GM23338 (cell line): ENCODE results near the gene PARP1. TPM values are rescaled to one million over a fixed set of nuclear protein-coding genes. Genes with fewer than 3 reads are reported as not detected.

Source experiments
- CREB1 ChIP-seq: fragments of 250-450 bp; sonication (Bioruptor Pico); IDR thresholded peaks from 2 replicates; pipeline ENCODE4 v1.5.0; 2020; ENCODE audit warnings: low read depth, mild to moderate bottlenecking, moderate library complexity
- ETS1 ChIP-seq: IDR thresholded peaks from 2 replicates; pipeline ENCODE4 v1.6.1; 2016; ENCODE audit warnings: antibody characterized with exemption
- EZH2phosphoT487 ChIP-seq: fragments of 200-600 bp; sonication (generic); IDR thresholded peaks from one replicate; pipeline ENCODE4 v1.8.1; 2018; ENCODE audit warnings: antibody characterized with exemption; ENCODE audit not compliant: unreplicated experiment
- JUNB ChIP-seq: IDR thresholded peaks from one replicate; pipeline ENCODE4 v1.6.1; 2016; ENCODE audit warnings: antibody characterized with exemption; ENCODE audit not compliant: unreplicated experiment
- NANOG ChIP-seq: IDR thresholded peaks from 2 replicates; pipeline ENCODE4 v1.6.1; 2016; ENCODE audit warnings: antibody characterized with exemption, borderline replicate concordance
- POLR2AphosphoS5 ChIP-seq: IDR thresholded peaks from 2 replicates; pipeline ENCODE4 v1.6.1; 2016; ENCODE audit warnings: antibody characterized with exemption, low read depth
- STAT1 ChIP-seq: IDR thresholded peaks from one replicate; pipeline ENCODE4 v1.6.1; 2016; ENCODE audit warnings: antibody characterized with exemption; ENCODE audit not compliant: unreplicated experiment
- ZNF331 ChIP-seq: fragments of 250-450 bp; sonication (Bioruptor Pico); IDR thresholded peaks from 2 replicates; pipeline ENCODE4 v1.5.0; 2020; ENCODE audit warnings: low read depth, mild to moderate bottlenecking, moderate library complexity
- ZNF462 ChIP-seq: fragments of 250-450 bp; sonication (Bioruptor Pico); IDR thresholded peaks from 2 replicates; pipeline ENCODE4 v1.5.0; 2020; ENCODE audit warnings: mild to moderate bottlenecking, moderate library complexity
- polyA plus RNA-seq: library from polyadenylated mRNA; unstranded; fragments of >200 nt; fragmentation: Nextera tagmentation; extraction: Ambion mirVana; gene quantifications from 2 replicates; pipeline ENCODE4 v1.2.1, GENCODE V29; 2016
- total RNA-seq: library from RNA; depleted of rRNA; stranded (reverse); fragments of >200 nt; shearing (Covaris generic); gene quantifications from 2 replicates; pipeline ENCODE4 v1.2.3, GENCODE V29; 2014
- TF ChIP-seq, protein P1 (sequence below): IDR thresholded peaks from one replicate; pipeline ENCODE4 v1.6.1; 2018; ENCODE audit warnings: antibody characterized with exemption; ENCODE audit not compliant: unreplicated experiment

PARP1 gene
- total and polyA plus RNA-seq, 2 experiments from 2014 or later, result 877 to 1,082 TPM

- TF ChIP-seq ZNF462 (CRISPR knock-in tag) (no peak), CREB1 (CRISPR knock-in tag) (no peak), JUNB (no peak), STAT1 (no peak), POLR2AphosphoS5 (no peak), EZH2phosphoT487 (no peak), NANOG (no peak), ETS1 (no peak), ZNF331 (CRISPR knock-in tag) (no peak)
- TF ChIP-seq, protein P1, sequence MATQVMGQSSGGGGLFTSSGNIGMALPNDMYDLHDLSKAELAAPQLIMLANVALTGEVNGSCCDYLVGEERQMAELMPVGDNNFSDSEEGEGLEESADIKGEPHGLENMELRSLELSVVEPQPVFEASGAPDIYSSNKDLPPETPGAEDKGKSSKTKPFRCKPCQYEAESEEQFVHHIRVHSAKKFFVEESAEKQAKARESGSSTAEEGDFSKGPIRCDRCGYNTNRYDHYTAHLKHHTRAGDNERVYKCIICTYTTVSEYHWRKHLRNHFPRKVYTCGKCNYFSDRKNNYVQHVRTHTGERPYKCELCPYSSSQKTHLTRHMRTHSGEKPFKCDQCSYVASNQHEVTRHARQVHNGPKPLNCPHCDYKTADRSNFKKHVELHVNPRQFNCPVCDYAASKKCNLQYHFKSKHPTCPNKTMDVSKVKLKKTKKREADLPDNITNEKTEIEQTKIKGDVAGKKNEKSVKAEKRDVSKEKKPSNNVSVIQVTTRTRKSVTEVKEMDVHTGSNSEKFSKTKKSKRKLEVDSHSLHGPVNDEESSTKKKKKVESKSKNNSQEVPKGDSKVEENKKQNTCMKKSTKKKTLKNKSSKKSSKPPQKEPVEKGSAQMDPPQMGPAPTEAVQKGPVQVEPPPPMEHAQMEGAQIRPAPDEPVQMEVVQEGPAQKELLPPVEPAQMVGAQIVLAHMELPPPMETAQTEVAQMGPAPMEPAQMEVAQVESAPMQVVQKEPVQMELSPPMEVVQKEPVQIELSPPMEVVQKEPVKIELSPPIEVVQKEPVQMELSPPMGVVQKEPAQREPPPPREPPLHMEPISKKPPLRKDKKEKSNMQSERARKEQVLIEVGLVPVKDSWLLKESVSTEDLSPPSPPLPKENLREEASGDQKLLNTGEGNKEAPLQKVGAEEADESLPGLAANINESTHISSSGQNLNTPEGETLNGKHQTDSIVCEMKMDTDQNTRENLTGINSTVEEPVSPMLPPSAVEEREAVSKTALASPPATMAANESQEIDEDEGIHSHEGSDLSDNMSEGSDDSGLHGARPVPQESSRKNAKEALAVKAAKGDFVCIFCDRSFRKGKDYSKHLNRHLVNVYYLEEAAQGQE, result no peak
Observed at GRCh38 chr1:226366290-226366689, 41.6 kb downstream of the PARP1 start (continued).
